ENCODE measurements around the gene LLGL1. TPM values are rescaled to one million over a fixed set of nuclear protein-coding genes. Genes with fewer than 3 reads are reported as not detected.

Gene LLGL1
- total and polyA plus RNA-seq, 10 of the 15 experiments (the other 5 are each of a cell fraction or from before 2014, with no cell fraction given) = 0.02 to 9.2 (median 2.5) TPM

DNA sequence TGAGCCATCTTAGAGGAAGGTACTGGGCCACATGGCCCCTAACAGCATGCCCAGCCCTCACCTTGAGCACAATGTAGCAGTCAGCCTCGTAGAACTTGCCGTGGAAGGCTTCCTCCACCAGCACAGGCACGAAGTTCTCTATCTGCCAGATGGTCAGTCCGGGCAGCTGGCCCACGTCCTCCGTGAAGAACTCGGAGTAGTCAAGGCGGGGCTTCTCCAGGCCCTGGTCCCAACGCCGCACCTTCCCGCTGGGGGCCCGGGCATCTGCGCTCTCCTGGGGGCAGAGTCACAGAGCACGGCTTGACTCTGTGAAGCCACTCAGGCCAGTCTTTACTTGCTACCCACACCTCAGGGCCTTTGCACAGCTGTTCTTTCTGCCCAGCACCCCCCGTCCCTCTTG lies 25.8 kb downstream of the LLGL1 start:
- H3K27ac ChIP-seq (ENCODE audit: control insufficient read depth, insufficient read depth) = no peak overlapping the region
- no peak for FAIRE-seq
- intact Hi-C loops (cut with micrococcal nuclease; ENCODE audit: unreplicated experiment) = no loop called here

More for the DNA sequence above, 25.8 kb downstream of the LLGL1 start:
- H3K9me3 ChIP-seq (replicated peaks; ENCODE audit: control insufficient read depth, insufficient read depth, low read length) = no peaks in the 10 kb centered on the region
- H2AFZ ChIP-seq (ENCODE audit: control insufficient read depth, low read depth, low read length) = no peak overlapping the region
- BruUV-seq (replicated peaks) = no TSS peak
- H3K36me3 ChIP-seq (ENCODE audit: control insufficient read depth in 2 of 2, insufficient read depth in 2 of 2, low read length in 1 of 2) = peaks cover 11 to 35% of the 10 kb centered on the region in 2 experiments
- H4K20me1 ChIP-seq (ENCODE audit: control insufficient read depth, insufficient read depth) = no peaks in the 10 kb centered on the region
- H3K9ac ChIP-seq (ENCODE audit: control insufficient read depth, insufficient read depth, low read length) = no peak overlapping the region
- SMC1A ChIA-PET (ENCODE audit: uncharacterized antibody, unreplicated experiment) = no interaction called here
- POLR2A ChIA-PET = no interaction called here
- RAD21 ChIA-PET (ENCODE audit: unreplicated experiment) = no interaction called here
- ATAC-seq (no peak), DNase-seq (ENCODE audit: low read depth, low spot score) (no peak)
- no peak overlapping the region for H3K4me3 ChIP-seq
- no peak for TF ChIP-seq ETV6 (conservative IDR thresholded peaks at IDR 0.05 in 1 of 2, IDR thresholded peaks at IDR 0.05 in 1 of 2; ENCODE audit: borderline replicate concordance in 1 of 2, low read depth in 1 of 2)
- no peak for TF ChIP-seq SPI1 (IDR thresholded peaks at IDR 0.05; ENCODE audit: borderline replicate concordance, insufficient read depth, low read depth, low read length)
- TF ChIP-seq, protein P1, sequence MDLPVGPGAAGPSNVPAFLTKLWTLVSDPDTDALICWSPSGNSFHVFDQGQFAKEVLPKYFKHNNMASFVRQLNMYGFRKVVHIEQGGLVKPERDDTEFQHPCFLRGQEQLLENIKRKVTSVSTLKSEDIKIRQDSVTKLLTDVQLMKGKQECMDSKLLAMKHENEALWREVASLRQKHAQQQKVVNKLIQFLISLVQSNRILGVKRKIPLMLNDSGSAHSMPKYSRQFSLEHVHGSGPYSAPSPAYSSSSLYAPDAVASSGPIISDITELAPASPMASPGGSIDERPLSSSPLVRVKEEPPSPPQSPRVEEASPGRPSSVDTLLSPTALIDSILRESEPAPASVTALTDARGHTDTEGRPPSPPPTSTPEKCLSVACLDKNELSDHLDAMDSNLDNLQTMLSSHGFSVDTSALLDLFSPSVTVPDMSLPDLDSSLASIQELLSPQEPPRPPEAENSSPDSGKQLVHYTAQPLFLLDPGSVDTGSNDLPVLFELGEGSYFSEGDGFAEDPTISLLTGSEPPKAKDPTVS (IDR thresholded peaks at IDR 0.05; ENCODE audit: low read depth, low read length) = no peak
- TF ChIP-seq, protein P2, sequence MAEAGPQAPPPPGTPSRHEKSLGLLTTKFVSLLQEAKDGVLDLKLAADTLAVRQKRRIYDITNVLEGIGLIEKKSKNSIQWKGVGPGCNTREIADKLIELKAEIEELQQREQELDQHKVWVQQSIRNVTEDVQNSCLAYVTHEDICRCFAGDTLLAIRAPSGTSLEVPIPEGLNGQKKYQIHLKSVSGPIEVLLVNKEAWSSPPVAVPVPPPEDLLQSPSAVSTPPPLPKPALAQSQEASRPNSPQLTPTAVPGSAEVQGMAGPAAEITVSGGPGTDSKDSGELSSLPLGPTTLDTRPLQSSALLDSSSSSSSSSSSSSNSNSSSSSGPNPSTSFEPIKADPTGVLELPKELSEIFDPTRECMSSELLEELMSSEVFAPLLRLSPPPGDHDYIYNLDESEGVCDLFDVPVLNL (IDR thresholded peaks at IDR 0.05; ENCODE audit: low read depth, low read length) = no peak
- no peak for TF ChIP-seq ATF7 (IDR thresholded peaks at IDR 0.05; ENCODE audit: low read depth)
- no peak for TF ChIP-seq TCF7 (IDR thresholded peaks at IDR 0.05; ENCODE audit: borderline replicate concordance)
- no peak for TF ChIP-seq ZBED1 (IDR thresholded peaks at IDR 0.05; ENCODE audit: borderline replicate concordance)
- no peak for TF ChIP-seq MTA3 (IDR thresholded peaks at IDR 0.05; ENCODE audit: borderline replicate concordance, low read length)
- no peak for TF ChIP-seq CBFB (IDR thresholded peaks at IDR 0.05; ENCODE audit: low read depth)
- no peak for TF ChIP-seq PAX5 (IDR thresholded peaks at IDR 0.05; ENCODE audit: borderline replicate concordance, low read depth, low read length)
- no peak for TF ChIP-seq KDM1A (IDR thresholded peaks at IDR 0.05; ENCODE audit: borderline replicate concordance)
- TF ChIP-seq, protein P3, sequence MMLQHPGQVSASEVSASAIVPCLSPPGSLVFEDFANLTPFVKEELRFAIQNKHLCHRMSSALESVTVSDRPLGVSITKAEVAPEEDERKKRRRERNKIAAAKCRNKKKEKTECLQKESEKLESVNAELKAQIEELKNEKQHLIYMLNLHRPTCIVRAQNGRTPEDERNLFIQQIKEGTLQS (IDR thresholded peaks at IDR 0.05; ENCODE audit: borderline replicate concordance, extremely low read depth, low read depth, low read length) = no peak
- CTCF ChIA-PET = no interaction called here
- WGBS (ENCODE audit: insufficient coverage, insufficient replicate concordance, low lambda C conversion rate, missing lambda C conversion rate) = 85% methylated on average over 15 of the region's 15 CpGs
- in situ Hi-C loops (cut with MboI) = no loop called here
- no peaks in the 10 kb centered on the region for H3K4me1 ChIP-seq (ENCODE audit: control insufficient read depth, insufficient read depth, low read length)
- no peaks in the 10 kb centered on the region for H3K79me2 ChIP-seq (ENCODE audit: control insufficient read depth, insufficient read depth, low read length)
- H3K27me3 ChIP-seq (replicated peaks in 1 of 2; ENCODE audit: control insufficient read depth in 2 of 2, insufficient read depth in 2 of 2, low read length in 1 of 2) = no peaks in the 10 kb centered on the region
- no peak overlapping the region for H3K4me2 ChIP-seq (ENCODE audit: control insufficient read depth, insufficient read depth)

Data from GM12878 (cell line).